A549 (cell line): Measurements from ENCODE around the gene DENND10. TPM values are rescaled to one million over a fixed set of nuclear protein-coding genes. Genes with fewer than 3 reads are reported as not detected.

ENCODE experiments used
- ATAC-seq, 2 experiments: fragments of 200-7000 bp in 1 of 2; fragments of >200 bp in 1 of 2; cut with Nextera tagmentation in 1 of 2; cut with Tn5 transposase in 1 of 2; 3 replicates each; pipeline versions ENCODE4 v1.8.0 to v1.9.1; 2018 to 2020; ENCODE audit warnings: mild to moderate bottlenecking in 1 of 2, moderate library complexity in 1 of 2
- CTCF ChIA-PET: fragments of 300-600 bp; sonication (Branson Sonifier 250); formaldehyde crosslinking; extraction: SDS; loops from one replicate; lab custom pipeline; 2021; ENCODE audit warnings: antibody characterized with exemption, inconsistent platforms; lab: Yijun Ruan, JAX
- POLR2A ChIA-PET: fragments of 350-600 bp; formaldehyde crosslinking; extraction: SDS; loops from one replicate; lab custom pipeline; 2021; ENCODE audit warnings: antibody characterized with exemption, inconsistent platforms; lab: Yijun Ruan, JAX
- DNase-seq, 2 experiments: peaks; one replicate each; pipeline versions ENCODE4 v3.0.0 to v3.0.0-alpha.2; 2011 to 2016; ENCODE audit warnings: low read depth in 1 of 2, low spot score in 1 of 2
- FAIRE-seq: peaks from 2 replicates; lab custom pipeline; 2011; peaks lifted over from hg19 to GRCh38; lab: Jason Lieb, UNC
- H3K27ac ChIP-seq, 2 experiments: fragments of >200 bp; sonication (Bioruptor Twin); formaldehyde crosslinking; 3 replicates each; pipeline ENCODE4 v1.5.1; 2016 to 2017
- H3K4me1 ChIP-seq: fragments of >200 bp; sonication (Bioruptor Twin); formaldehyde crosslinking; 3 replicates; pipeline ENCODE4 v1.6.1; 2016
- H3K4me2 ChIP-seq: fragments of >200 bp; sonication (Bioruptor Twin); formaldehyde crosslinking; 3 replicates; pipeline ENCODE4 v1.6.1; 2016
- H3K4me3 ChIP-seq: fragments of >200 bp; sonication (Bioruptor Twin); formaldehyde crosslinking; 3 replicates; pipeline ENCODE4 v1.5.1; 2016
- H3K9me3 ChIP-seq: fragments of >200 bp; sonication (Bioruptor Twin); formaldehyde crosslinking; 3 replicates; pipeline ENCODE4 v1.6.1; 2016
- BHLHE40 ChIP-seq: IDR thresholded peaks from 2 replicates; pipeline ENCODE4 v1.6.1; 2012; ENCODE audit warnings: low read depth, low read length, inconsistent platforms
- CHD4 ChIP-seq: fragments of 200-600 bp; sonication (generic); IDR thresholded peaks from 2 replicates; pipeline ENCODE4 v1.6.1; 2016; ENCODE audit warnings: antibody characterized with exemption, mild to moderate bottlenecking, borderline replicate concordance
- ELK1 ChIP-seq: fragments of 150-350 bp; IDR thresholded peaks from 2 replicates; pipeline ENCODE4 v1.6.1; 2014; ENCODE audit warnings: low read depth, mild to moderate bottlenecking, low read length
- EP300 ChIP-seq, 2 experiments: fragments of >200 bp; sonication (Bioruptor Twin); formaldehyde crosslinking; IDR thresholded peaks; 2 replicates in 1 of 2; 3 replicates in 1 of 2; pipeline ENCODE4 v1.6.1; 2016 to 2017
- ESRRA ChIP-seq: fragments of 150-350 bp; IDR thresholded peaks from 2 replicates; pipeline ENCODE4 v1.6.1; 2014; ENCODE audit warnings: mild to moderate bottlenecking, low read length, borderline replicate concordance
- GATA3 ChIP-seq: IDR thresholded peaks from 2 replicates; pipeline ENCODE4 v1.6.1; 2012; ENCODE audit warnings: borderline replicate concordance
- HES2 ChIP-seq: fragments of >200 bp; sonication (Bioruptor Twin); formaldehyde crosslinking; IDR thresholded peaks from 2 replicates; pipeline ENCODE4 v1.6.1; 2016
- HOXB13 ChIP-seq: fragments of 250-450 bp; sonication (Bioruptor Pico); IDR thresholded peaks from 2 replicates; pipeline ENCODE4 v1.5.0; 2020; ENCODE audit warnings: low read depth, mild to moderate bottlenecking, moderate library complexity
- JUN ChIP-seq, 2 experiments: fragments of >200 bp; sonication (Bioruptor Twin); formaldehyde crosslinking; IDR thresholded peaks; 2 replicates in 1 of 2; 3 replicates in 1 of 2; pipeline ENCODE4 v1.6.1; 2016 to 2017
- KDM1A ChIP-seq: fragments of 200-600 bp; sonication (generic); IDR thresholded peaks from 2 replicates; pipeline ENCODE4 v1.6.1; 2016; ENCODE audit warnings: low read depth, mild to moderate bottlenecking
- MAZ ChIP-seq: fragments of 150-350 bp; IDR thresholded peaks from 2 replicates; pipeline ENCODE4 v1.6.1; 2014; ENCODE audit warnings: antibody characterized with exemption, low read depth, low read length, borderline replicate concordance
- NFE2L2 ChIP-seq: fragments of 150-350 bp; conservative IDR thresholded peaks from 2 replicates; pipeline ENCODE4 v1.6.1; 2014; ENCODE audit warnings: low read length
- NR3C1 ChIP-seq: fragments of >200 bp; sonication (Bioruptor Twin); formaldehyde crosslinking; IDR thresholded peaks from 3 replicates; pipeline ENCODE4 v1.6.1; 2017
- POLR2AphosphoS2 ChIP-seq: conservative IDR thresholded peaks from 2 replicates; pipeline ENCODE4 v1.6.1; 2012; ENCODE audit warnings: low read length, improper control_type of control experiment, inconsistent platforms
- RFX5 ChIP-seq: fragments of 450-650 bp; IDR thresholded peaks from 2 replicates; pipeline ENCODE4 v1.7.1; 2014; ENCODE audit warnings: antibody characterized with exemption, mild to moderate bottlenecking, moderate library complexity
- SMC3 ChIP-seq: fragments of >200 bp; sonication (Bioruptor Twin); formaldehyde crosslinking; IDR thresholded peaks from 3 replicates; pipeline ENCODE4 v1.6.1; 2018; ENCODE audit warnings: inconsistent platforms
- SREBF2 ChIP-seq: fragments of 450-650 bp; IDR thresholded peaks from 2 replicates; pipeline ENCODE4 v1.6.1; 2014; ENCODE audit warnings: mild to moderate bottlenecking, moderate library complexity
- TP53 ChIP-seq: fragments of 250-450 bp; sonication (Bioruptor Pico); IDR thresholded peaks from 2 replicates; pipeline ENCODE4 v1.5.0; 2021; ENCODE audit warnings: mild to moderate bottlenecking, moderate library complexity
- ZC3H11A ChIP-seq: fragments of 450-650 bp; IDR thresholded peaks from 2 replicates; pipeline ENCODE4 v1.6.1; 2014; ENCODE audit warnings: antibody characterized with exemption, mild to moderate bottlenecking
- ZNF302 ChIP-seq: fragments of 250-450 bp; sonication (Bioruptor Pico); IDR thresholded peaks from 2 replicates; pipeline ENCODE4 v1.9.0; 2021; ENCODE audit warnings: inconsistent platforms, mild to moderate bottlenecking, moderate library complexity
- ZSCAN20 ChIP-seq: fragments of 250-450 bp; sonication (Bioruptor Pico); IDR thresholded peaks from 2 replicates; pipeline ENCODE4 v1.8.0; 2022; ENCODE audit warnings: mild to moderate bottlenecking, moderate library complexity
- WGBS: methylation state at CpG from one replicate; pipeline ENCODE4 v1.1.6; 2017; ENCODE audit errors: missing lambda C conversion rate; 5-methylcytosine and 5-hydroxymethylcytosine counted together
- polyA plus RNA-seq, 4 experiments: library from polyadenylated mRNA; depleted of rRNA in 3 of 4; stranded (reverse); fragments of >200 nt; fragmentation: RNase III in 1 of 4; extraction: RNeasy Plus Mini Kit Qiagen cat#74134 plus additional on column Dnase treatment in 1 of 4; gene quantifications; 2 replicates in 3 of 4; 3 replicates in 1 of 4; pipeline ENCODE4 v1.2.3, GENCODE V29; 2011 to 2017
- TF ChIP-seq, protein P1 (sequence below): fragments of 450-650 bp; IDR thresholded peaks from 2 replicates; pipeline ENCODE4 v1.6.1; 2014; ENCODE audit warnings: antibody characterized with exemption
- TF ChIP-seq, protein P2 (sequence below): fragments of >200 bp; sonication (Bioruptor Twin); formaldehyde crosslinking; IDR thresholded peaks from 3 replicates; pipeline ENCODE4 v1.6.1; 2016

DENND10 gene
- polyA plus RNA-seq, 2 of the 4 experiments (the other 2 are of a cell fraction) = 49.7 to 94.3 TPM

DNA sequence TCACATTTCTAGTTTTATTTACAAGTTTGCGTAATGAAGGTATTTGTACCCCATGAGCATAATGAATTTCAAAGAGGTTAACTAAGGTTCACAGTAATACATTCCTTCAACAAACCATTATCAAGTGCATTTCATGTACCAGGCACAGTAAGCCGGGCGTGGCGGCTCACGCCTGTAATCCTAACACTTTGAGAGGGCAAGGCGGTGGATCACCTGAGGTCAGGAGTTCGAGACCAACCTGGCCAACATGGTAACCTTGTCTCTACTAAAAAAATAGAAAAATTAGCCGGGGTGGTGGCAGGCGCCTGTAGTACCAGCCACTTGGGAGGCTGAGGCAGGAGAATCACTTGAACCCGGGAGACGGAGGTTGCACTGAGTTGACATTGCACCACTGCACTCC is 19.0 kb upstream of the DENND10 start:
- ChIA-PET POLR2A (no interaction called here), CTCF (interaction anchor here (0.6 to 4.6 kb wide), 2 partner anchors 15 to 24 kb away, joined by 3 to 20 read pairs; no protein-coding TSS in a partner anchor)
- 87% methylated on average over 11 of the region's 11 CpGs for WGBS
- H3K9me3 ChIP-seq = no peaks in the 10 kb centered on the region
- no peak for DNase-seq
- ATAC-seq = no peak
- no peaks in the 10 kb centered on the region for H3K4me1 ChIP-seq
- TF ChIP-seq ZSCAN20 (CRISPR knock-in tag) (no peak), JUN (IDR thresholded peaks at IDR 0.05) (no peak), NR3C1 (no peak), HES2 (no peak), KDM1A (no peak)
- TF ChIP-seq, protein P1, sequence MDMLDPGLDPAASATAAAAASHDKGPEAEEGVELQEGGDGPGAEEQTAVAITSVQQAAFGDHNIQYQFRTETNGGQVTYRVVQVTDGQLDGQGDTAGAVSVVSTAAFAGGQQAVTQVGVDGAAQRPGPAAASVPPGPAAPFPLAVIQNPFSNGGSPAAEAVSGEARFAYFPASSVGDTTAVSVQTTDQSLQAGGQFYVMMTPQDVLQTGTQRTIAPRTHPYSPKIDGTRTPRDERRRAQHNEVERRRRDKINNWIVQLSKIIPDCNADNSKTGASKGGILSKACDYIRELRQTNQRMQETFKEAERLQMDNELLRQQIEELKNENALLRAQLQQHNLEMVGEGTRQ = no peak
- no peak overlapping the region for H3K4me3 ChIP-seq
- FAIRE-seq = no peak
- no peak overlapping the region for H3K4me2 ChIP-seq
- no peak overlapping the region for H3K27ac ChIP-seq

DNA sequence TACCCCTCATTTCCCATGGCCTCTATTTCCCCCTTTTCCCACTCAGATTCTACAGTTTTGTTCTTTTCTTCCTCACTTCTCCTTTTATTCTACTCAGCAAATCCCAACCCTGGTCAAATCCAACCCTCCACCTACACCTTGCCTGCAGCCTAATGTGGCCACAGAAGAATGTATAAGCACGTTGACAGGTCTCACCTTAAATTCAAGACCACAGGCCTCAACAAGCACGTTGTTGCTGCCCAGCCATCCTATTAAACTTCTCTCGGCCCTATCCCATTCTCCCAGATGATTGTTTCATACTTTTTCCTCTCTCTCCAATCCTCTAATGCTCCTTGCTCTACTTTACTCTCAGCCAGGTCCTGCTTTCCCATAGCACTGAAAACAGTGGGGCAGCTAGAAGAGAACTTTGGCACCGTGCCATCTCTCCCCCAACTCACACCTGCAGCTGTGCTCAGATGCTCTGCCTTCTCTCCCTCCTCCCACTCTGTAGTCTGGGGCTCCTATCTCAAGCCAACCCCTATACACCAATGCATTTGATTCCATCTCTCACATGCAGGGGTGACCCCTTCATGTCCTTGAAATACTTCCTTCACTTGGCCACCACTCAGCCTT is 16.5 kb upstream of the DENND10 start:
- H3K4me2 ChIP-seq = no peak overlapping the region
- no peak overlapping the region for H3K27ac ChIP-seq
- DNase-seq (no peak), ATAC-seq (no peak), FAIRE-seq (no peak)
- CTCF ChIA-PET = no interaction called here
- WGBS = 52% methylated on average over 4 of the region's 4 CpGs
- POLR2A ChIA-PET = no interaction called here
- 0 out of 3 replicates have a peak, but pooled peaks cover 7% of the 10 kb centered on the region for H3K4me1 ChIP-seq
- no peak overlapping the region for H3K4me3 ChIP-seq
- TF ChIP-seq ZC3H11A (no peak), ZSCAN20 (CRISPR knock-in tag) (no peak), HES2 (no peak), BHLHE40 (no peak), MAZ (no peak), POLR2AphosphoS2 (no peak), ZNF302 (CRISPR knock-in tag) (no peak), ELK1 (no peak), GATA3 (no peak), RFX5 (no peak), SREBF2 (no peak), ESRRA (no peak), SMC3 (no peak), HOXB13 (CRISPR knock-in tag) (no peak), CHD4 (no peak), KDM1A (no peak), EP300 (IDR thresholded peaks at IDR 0.05) (no peak), NFE2L2 (no peak), TP53 (CRISPR knock-in tag) (no peak)
- TF ChIP-seq, protein P2, sequence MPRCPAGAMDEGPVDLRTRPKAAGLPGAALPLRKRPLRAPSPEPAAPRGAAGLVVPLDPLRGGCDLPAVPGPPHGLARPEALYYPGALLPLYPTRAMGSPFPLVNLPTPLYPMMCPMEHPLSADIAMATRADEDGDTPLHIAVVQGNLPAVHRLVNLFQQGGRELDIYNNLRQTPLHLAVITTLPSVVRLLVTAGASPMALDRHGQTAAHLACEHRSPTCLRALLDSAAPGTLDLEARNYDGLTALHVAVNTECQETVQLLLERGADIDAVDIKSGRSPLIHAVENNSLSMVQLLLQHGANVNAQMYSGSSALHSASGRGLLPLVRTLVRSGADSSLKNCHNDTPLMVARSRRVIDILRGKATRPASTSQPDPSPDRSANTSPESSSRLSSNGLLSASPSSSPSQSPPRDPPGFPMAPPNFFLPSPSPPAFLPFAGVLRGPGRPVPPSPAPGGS = no peak
- H3K9me3 ChIP-seq = no peaks in the 10 kb centered on the region
